ENCODE measurements around the gene WDR36. TPM values are rescaled to one million over a fixed set of nuclear protein-coding genes. Genes with fewer than 3 reads are reported as not detected.

WDR36 gene
- total and polyA plus RNA-seq, 4 donors, result 7.8 to 34.3 (median 15.5) TPM

DNA sequence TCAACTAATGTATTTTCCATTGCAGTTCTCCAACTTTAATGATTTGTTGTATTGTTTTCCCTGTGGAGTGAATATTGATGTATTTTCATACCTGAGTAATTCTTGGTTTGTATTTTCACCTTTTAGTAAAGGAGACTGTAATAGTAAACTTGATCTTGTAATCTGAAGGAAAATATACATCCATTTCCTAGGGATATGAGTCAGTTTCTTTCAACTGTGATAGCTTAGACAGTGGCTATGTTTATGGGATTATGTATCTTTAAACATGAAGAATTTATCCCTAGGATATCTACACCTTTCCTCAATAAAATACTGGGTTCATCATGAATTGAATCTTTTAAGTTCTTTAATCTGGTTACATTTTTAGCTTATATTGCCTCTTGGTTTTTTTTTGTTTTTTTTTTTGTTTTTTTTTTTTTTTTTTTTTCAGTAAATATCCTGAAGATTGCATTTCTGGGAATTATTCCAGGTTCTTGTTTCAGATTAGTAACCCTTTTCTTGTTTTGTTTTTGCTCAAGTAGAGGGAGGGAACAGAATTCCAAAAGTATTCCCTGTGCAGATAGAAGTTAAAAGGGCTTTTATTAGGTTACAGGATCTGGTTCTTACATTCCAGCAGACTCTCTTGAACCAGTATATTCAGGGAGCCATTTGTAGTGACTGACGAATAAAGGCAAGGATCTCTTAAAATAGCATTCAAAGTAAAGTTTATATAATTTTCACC, 7.1 kb downstream of the WDR36 start:
- H3K36me3 ChIP-seq (ENCODE audit: control insufficient read depth in 4 of 4, insufficient read depth in 4 of 4, low read length in 4 of 4), result peaks cover 6 to 29% (median 25%) of the 10 kb centered on the region in 4 donors
- no peak for TF ChIP-seq CTCF (IDR thresholded peaks at IDR 0.05; ENCODE audit: control extremely low read depth, extremely low read depth)
- no peak overlapping the region for H3K9ac ChIP-seq (ENCODE audit: insufficient read depth in 1 of 2, low read length in 2 of 2)
- H3K4me3 ChIP-seq, result no peak overlapping the region
- no peaks in the 10 kb centered on the region for H3K27me3 ChIP-seq (ENCODE audit: control insufficient read depth in 3 of 3, insufficient read depth in 3 of 3, low read length in 2 of 3)
- H3K27ac ChIP-seq (ENCODE audit: low read depth in 1 of 2, low read length in 1 of 2), result no peak overlapping the region
- peaks cover 0 to 3% (median 0%) of the 10 kb centered on the region in 5 donors for H3K4me1 ChIP-seq (ENCODE audit: control insufficient read depth in 5 of 5, insufficient read depth in 5 of 5, low read length in 5 of 5)
- ATAC-seq (ENCODE audit: insufficient read depth, low FRiP score), result no peak
- WGBS, 2 donors, result 44 to 78% methylated on average over 1 of the region's 1 CpG
- DNase-seq, result no peak
- no peaks in the 10 kb centered on the region for H3K9me3 ChIP-seq (ENCODE audit: control insufficient read depth in 4 of 4, insufficient read depth in 3 of 4, low read length in 3 of 4)

DNA sequence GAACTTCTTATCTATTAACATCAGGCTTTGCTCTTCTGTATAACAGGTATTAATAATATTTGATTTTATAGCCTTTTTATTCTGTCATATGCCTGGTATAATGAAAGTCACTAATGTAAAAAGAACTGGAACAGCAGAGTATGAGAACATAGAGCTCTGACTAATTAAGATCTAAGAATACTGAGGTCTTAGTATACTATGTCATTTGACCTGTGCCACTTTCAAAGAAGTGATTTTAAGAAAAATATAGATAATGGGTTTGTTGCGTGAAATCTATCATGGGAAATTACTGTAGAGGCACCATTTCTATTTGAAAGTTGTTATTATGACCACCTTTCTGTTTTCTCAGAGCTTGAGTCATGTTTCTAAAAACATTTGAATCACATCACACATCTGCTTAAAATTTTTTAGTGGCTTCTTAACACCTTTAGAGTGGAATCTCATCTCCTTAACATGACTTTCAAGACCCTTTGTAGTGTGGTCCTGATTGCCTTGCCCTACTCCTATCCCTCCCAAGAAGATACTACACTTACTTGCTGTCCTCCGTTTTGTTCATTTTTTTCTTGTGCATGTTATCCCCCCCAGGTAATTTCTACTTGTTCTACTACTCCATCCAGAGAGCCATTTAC, 14.3 kb downstream of the WDR36 start:
- 96 to 99% methylated on average over 2 of the region's 2 CpGs for WGBS, 2 donors
- Histone ChIP-seq H3K4me3 (no peak overlapping the region), H3K27me3 (ENCODE audit: control insufficient read depth in 3 of 3, insufficient read depth in 3 of 3, low read length in 2 of 3) (no peaks in the 10 kb centered on the region), H3K4me1 (ENCODE audit: control insufficient read depth in 5 of 5, insufficient read depth in 5 of 5, low read length in 5 of 5) (no peaks in the 10 kb centered on the region), H3K9ac (ENCODE audit: insufficient read depth in 1 of 2, low read length in 2 of 2) (no peak overlapping the region), H3K27ac (ENCODE audit: low read depth in 1 of 2, low read length in 1 of 2) (no peak overlapping the region), H3K9me3 (ENCODE audit: control insufficient read depth in 4 of 4, insufficient read depth in 3 of 4, low read length in 3 of 4) (no peaks in the 10 kb centered on the region), H3K36me3 (ENCODE audit: control insufficient read depth in 4 of 4, insufficient read depth in 4 of 4, low read length in 4 of 4) (peaks cover 2 to 58% (median 28%) of the 10 kb centered on the region in 4 donors)
- no peak for TF ChIP-seq CTCF (IDR thresholded peaks at IDR 0.05; ENCODE audit: control extremely low read depth, extremely low read depth)
- DNase-seq (no peak), ATAC-seq (ENCODE audit: insufficient read depth, low FRiP score) (no peak)

- Histone ChIP-seq H3K9me3 (ENCODE audit: control insufficient read depth in 4 of 4, insufficient read depth in 3 of 4, low read length in 3 of 4) (no peaks in the 10 kb centered on the region), H3K4me3 (no peak overlapping the region), H3K36me3 (ENCODE audit: control insufficient read depth in 4 of 4, insufficient read depth in 4 of 4, low read length in 4 of 4) (peaks cover 2 to 63% (median 31%) of the 10 kb centered on the region in 4 donors), H3K4me1 (ENCODE audit: control insufficient read depth in 5 of 5, insufficient read depth in 5 of 5, low read length in 5 of 5) (no peaks in the 10 kb centered on the region), H3K27ac (ENCODE audit: low read depth in 1 of 2, low read length in 1 of 2) (no peak overlapping the region), H3K9ac (ENCODE audit: insufficient read depth in 1 of 2, low read length in 2 of 2) (no peak overlapping the region), H3K27me3 (ENCODE audit: control insufficient read depth in 3 of 3, insufficient read depth in 3 of 3, low read length in 2 of 3) (no peaks in the 10 kb centered on the region)
- no peak for TF ChIP-seq CTCF (IDR thresholded peaks at IDR 0.05; ENCODE audit: control extremely low read depth, extremely low read depth)
- DNase-seq (no peak), ATAC-seq (ENCODE audit: insufficient read depth, low FRiP score) (no peak)
- WGBS, 2 donors, result 78 to 83% methylated on average over 2 of the region's 2 CpGs
Measured at GRCh38 chr5:111107371-111107770, 15.2 kb downstream of the WDR36 start.

All from lung (tissue), 12 donors.